ENCODE results near the gene MGAT3.

Gene MGAT3

DNA sequence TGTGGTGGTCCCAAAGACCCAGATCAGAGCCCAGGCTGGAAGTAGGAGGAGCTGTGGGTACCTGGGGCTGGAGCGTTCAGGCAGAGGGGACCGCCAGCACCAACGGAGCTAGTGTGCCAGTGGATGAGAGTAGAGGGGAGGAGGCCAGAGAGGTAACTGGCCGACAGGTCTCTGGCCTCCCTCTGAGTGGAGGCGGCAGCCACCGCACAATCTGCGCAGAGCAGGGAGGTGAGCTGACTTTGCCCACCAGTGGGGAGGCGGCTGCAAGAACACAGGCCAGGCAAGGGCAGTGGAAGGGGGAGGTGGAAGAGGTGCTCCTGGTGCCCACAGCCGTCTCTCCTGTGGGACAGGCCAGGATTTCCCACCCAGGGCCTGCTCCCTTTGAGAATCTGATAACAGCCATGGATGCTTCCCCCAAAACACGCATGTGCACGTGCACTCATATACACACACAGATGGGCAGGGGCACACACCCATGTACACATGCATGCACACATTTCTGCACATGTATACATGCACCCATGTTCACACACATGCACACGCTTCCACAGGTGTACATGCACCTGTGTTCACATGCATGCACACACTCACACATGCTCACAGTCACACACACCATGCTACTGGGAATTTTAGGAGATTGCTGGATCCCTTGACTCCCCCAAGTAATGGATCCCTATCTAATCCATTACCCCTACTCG, 6.4 kb upstream of the MGAT3 start:
- DNase-seq (ENCODE audit: low read depth), result no peak

- no peak for DNase-seq (ENCODE audit: low read depth)
Observed at GRCh38 chr22:39452740-39453040, 4.1 kb upstream of the MGAT3 start.

DNA sequence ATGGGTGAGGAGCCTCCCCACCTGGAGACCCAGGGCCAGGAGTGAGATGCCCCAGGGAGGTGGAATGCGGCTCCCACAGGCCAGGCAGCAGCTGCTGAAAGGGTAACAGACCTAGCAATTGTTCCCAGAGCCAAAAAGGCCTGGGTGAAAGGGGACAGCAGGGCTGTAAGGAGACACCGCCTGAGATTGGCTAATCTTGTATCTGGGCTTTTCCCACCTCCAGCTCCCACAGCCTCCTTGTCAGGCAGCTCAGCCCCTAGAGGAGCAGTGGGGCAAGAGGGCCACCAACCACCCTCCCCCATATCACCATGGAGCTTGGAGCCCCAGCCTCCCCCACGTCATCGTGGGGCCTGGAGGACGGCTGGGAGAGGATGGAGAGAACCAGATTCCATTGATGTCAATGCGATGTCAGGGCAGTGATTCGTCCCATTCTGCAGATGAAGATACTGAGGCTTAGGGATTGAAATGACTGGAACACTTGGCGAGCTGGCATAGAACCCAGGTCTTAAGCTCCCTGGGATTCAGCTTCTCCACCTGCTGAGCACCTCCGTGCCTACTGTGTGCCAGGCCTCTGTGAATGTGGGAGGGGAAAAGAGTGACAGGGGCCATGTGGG, 2.9 kb upstream of the MGAT3 start:
- DNase-seq (ENCODE audit: low read depth), result no peak

DNA sequence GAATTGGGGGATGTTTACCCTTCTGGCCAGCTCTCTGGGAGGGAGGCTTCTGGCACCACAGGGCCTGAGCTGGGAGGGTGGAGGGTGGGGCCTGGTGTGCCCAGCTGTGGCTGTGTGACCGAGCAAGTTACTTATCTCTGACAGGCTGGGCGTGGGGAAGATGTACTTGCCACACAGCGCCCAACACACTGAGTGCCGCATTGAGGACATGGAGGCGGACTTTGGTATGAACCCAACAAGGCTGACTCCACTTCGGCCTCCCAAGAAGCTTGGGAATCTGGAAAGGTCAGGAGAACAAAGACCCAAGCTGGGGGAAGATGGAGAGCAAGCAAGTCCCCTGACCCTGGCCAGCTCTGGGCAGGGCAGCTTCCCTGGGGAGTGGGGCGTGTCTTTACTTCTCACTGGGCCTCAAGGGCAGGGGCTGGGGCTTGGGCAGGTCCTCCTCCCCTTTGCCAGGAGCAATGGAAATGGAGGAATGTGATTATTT, 2.4 kb upstream of the MGAT3 start:
- no peak for DNase-seq (ENCODE audit: low read depth)

DNA sequence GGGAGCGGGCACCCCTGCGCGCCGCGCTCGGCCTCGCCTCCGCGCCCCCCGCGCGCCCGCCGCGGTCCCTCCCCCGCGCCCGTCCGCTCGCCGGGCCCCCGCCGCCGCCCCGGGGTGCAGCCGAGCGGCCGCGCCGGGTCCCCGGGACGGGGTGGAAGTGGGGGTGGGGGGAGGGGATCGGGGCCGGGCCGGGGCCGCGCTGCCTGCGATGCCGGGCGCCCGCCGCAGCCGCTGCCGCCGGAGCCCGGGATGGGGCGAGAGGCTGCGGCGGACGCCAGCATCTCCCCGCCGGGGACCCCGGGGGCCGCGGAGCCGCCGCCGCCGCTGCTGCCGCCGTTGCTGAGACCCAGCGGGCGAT, 365 bp downstream of the MGAT3 start:
- no peak for DNase-seq (ENCODE audit: low read depth)

- no peak for DNase-seq (ENCODE audit: low read depth)
Observed at GRCh38 chr22:39457556-39458443, 988 bp downstream of the MGAT3 start.

- DNase-seq (ENCODE audit: low read depth), result no peak
Observed at GRCh38 chr22:39458444-39459083, 1.8 kb downstream of the MGAT3 start.

- no peak for DNase-seq (ENCODE audit: low read depth)
Observed at GRCh38 chr22:39459681-39460080, 2.9 kb downstream of the MGAT3 start.

- no peak for DNase-seq (ENCODE audit: low read depth)
Observed at GRCh38 chr22:39462443-39463221, 5.8 kb downstream of the MGAT3 start.

GRCh38 chr22:39463277-39463676, 6.5 kb downstream of the MGAT3 start:
- DNase-seq (ENCODE audit: low read depth), result no peak

- no peak for DNase-seq (ENCODE audit: low read depth)
Observed at GRCh38 chr22:39463931-39464390, 7.1 kb downstream of the MGAT3 start.

DNA sequence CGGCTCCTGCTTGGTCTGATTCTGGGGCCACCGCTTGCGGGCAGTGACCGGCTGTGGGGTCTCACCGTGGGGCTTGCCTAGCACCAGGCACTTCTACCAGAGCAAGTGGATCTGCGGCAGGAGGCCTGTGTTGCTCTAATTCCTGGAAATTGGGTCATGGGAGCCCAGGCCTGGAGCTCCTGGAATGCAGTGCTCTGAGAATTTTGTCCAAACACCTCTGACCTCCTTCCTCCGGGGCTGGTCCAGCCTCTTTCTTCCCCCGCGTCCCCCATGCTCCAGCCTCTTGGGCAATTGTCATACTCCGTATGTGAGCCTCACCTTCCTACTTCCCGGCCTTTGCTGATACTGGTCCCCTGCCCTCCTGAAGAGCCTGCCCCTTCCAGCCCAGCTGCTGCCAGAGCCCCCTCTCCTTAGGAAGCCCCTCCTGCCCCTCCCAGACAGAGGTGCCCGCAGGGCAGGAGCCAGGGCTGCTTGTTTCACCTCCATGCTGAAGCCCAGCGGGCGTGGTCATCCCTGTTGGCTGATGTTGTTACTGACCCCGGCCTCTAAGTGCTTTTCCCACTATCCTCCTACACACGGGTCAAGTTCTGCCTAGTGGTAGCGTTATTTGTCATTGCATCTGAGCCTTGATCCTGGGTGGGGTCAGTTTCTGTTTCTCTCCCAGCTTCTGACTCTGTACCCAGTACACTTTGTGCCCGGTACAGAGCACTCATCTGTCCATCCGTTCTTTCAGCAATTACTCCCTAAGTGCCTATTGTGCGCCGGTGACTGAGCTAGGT, 9.6 kb downstream of the MGAT3 start:
- no peak for DNase-seq (ENCODE audit: low read depth)

DNA sequence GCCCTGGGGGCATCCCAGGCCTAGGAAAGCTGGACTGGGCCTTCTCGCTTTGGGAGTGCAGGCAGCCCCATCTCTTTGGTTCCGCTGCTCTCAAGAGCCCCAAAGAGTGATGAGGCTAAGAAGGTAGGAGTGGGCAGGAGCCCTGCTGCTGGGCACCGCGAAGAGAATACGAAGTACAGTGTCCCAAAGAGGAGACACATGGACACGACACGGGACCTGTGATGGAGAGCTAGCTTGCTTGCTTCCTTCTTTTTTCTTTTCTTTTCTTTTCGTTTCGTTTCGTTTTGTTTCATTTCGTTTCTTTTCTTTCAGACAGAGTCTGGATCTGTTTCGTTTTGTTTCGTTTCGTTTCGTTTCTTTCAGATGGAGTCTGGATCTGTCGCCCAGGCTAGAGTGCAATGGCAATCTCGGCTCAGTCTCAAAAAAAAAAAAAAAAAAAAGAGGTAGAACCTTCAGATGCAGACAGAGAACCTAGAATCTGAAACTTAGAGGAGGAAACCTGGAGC, 10.6 kb downstream of the MGAT3 start:
- no peak for DNase-seq (ENCODE audit: low read depth)

GRCh38 chr22:39468487-39469325, 11.9 kb downstream of the MGAT3 start:
- no peak for DNase-seq (ENCODE audit: low read depth)

DNA sequence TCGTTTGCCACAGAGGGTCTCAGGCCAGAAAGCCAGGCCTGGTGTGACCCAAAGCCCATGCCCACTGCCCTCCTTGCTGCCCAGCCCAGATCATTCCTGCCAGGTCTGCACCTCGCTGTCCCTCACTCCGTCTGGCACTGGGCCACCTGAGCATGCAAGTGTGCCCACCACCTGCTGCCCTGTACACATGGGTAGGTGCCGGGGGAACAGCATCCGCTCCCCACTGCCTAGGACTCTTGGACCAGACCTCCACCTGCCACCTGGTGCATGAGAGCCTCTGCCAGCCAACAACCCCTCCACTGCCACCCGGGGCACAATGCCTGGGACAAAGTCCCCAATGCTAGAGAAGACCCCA, 12.5 kb downstream of the MGAT3 start:
- DNase-seq (ENCODE audit: low read depth), result no peak

DNA sequence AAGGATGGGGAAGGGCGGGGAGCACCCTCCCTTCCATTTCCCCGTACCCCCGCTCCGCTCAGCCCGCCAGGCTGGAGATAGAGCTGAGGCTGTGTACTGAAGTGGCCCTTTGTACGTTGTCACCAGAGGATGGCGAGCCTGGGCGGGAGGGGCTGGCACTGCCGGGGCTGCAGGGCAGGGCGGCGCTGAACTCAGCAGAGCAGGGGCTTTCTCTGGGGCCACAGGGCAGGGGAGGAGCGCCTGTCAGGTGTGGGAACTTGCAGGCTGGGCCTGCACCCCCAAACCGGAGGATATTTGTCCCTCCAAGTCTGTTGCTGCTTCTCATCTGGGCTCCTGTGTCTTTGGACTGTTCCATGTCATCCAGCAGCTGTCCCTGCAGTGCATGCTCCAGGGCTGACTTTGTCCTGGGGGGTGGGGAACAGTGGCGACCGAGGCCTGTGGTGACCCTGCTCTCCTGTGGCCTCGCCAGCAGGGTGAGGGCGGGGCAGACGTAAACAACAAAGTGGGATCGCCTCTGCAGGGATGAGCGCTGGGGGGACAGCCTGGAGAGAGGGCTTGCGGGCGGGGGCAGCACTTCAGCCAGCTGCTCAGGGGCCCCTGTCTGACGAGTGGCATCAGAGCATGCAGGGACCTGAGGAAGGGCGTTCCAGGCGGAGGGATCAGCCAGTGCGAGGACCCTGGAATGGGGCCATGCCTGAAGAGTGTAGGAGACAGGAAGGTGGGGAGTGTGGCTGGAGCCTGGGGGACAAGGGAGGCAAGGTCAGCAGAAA, 13.1 kb downstream of the MGAT3 start:
- no peak for DNase-seq (ENCODE audit: low read depth)

GRCh38 chr22:39470451-39471291, 13.9 kb downstream of the MGAT3 start:
- no peak for DNase-seq (ENCODE audit: low read depth)
